ENCODE results near the gene PHKA2.

The PHKA2 gene

GRCh38 chrX:18927558-18927957 lies 56.4 kb downstream of the PHKA2 start:
- Histone ChIP-seq H3K27me3 (ENCODE audit: control insufficient read depth, insufficient read depth, low read length) (no peaks in the 10 kb centered on the region), H3K4me1 (ENCODE audit: control insufficient read depth, low read depth, low read length) (no peaks in the 10 kb centered on the region), H3K27ac (ENCODE audit: low read length) (no peak overlapping the region), H3K36me3 (ENCODE audit: control insufficient read depth, low read depth, low read length) (peaks cover 11% of the 10 kb centered on the region), H3K4me3 (ENCODE audit: low read length) (no peak overlapping the region), H3K9ac (ENCODE audit: low read length) (no peak overlapping the region), H3K9me3 (ENCODE audit: control insufficient read depth, low read depth, low read length) (peaks cover 3% of the 10 kb centered on the region)

- Histone ChIP-seq H3K4me3 (ENCODE audit: low read length) (no peak overlapping the region), H3K4me1 (ENCODE audit: control insufficient read depth, low read depth, low read length) (no peaks in the 10 kb centered on the region), H3K9ac (ENCODE audit: low read length) (no peak overlapping the region), H3K9me3 (ENCODE audit: control insufficient read depth, low read depth, low read length) (peaks cover 4% of the 10 kb centered on the region), H3K27me3 (ENCODE audit: control insufficient read depth, insufficient read depth, low read length) (no peaks in the 10 kb centered on the region), H3K27ac (ENCODE audit: low read length) (no peak overlapping the region), H3K36me3 (ENCODE audit: control insufficient read depth, low read depth, low read length) (peaks cover 11% of the 10 kb centered on the region)
Measured at GRCh38 chrX:18924507-18925088, 59.3 kb downstream of the PHKA2 start.

GRCh38 chrX:18920566-18920965 lies 63.3 kb downstream of the PHKA2 start:
- peaks cover 4% of the 10 kb centered on the region for H3K36me3 ChIP-seq (ENCODE audit: control insufficient read depth, low read depth, low read length)
- H3K27me3 ChIP-seq (ENCODE audit: control insufficient read depth, insufficient read depth, low read length): no peaks in the 10 kb centered on the region
- no peak overlapping the region for H3K27ac ChIP-seq (ENCODE audit: low read length)
- peaks cover 4% of the 10 kb centered on the region for H3K9me3 ChIP-seq (ENCODE audit: control insufficient read depth, low read depth, low read length)
- no peak overlapping the region for H3K4me3 ChIP-seq (ENCODE audit: low read length)
- H3K9ac ChIP-seq (ENCODE audit: low read length): no peak overlapping the region
- no peaks in the 10 kb centered on the region for H3K4me1 ChIP-seq (ENCODE audit: control insufficient read depth, low read depth, low read length)

GRCh38 chrX:18920079-18920478 lies 63.8 kb downstream of the PHKA2 start:
- H3K36me3 ChIP-seq (ENCODE audit: control insufficient read depth, low read depth, low read length): no peaks in the 10 kb centered on the region
- no peaks in the 10 kb centered on the region for H3K4me1 ChIP-seq (ENCODE audit: control insufficient read depth, low read depth, low read length)
- H3K9me3 ChIP-seq (ENCODE audit: control insufficient read depth, low read depth, low read length): peaks cover 4% of the 10 kb centered on the region
- H3K9ac ChIP-seq (ENCODE audit: low read length): no peak overlapping the region
- H3K4me3 ChIP-seq (ENCODE audit: low read length): no peak overlapping the region
- H3K27ac ChIP-seq (ENCODE audit: low read length): no peak overlapping the region
- no peaks in the 10 kb centered on the region for H3K27me3 ChIP-seq (ENCODE audit: control insufficient read depth, insufficient read depth, low read length)

GRCh38 chrX:18917831-18918230 lies 66.1 kb downstream of the PHKA2 start:
- Histone ChIP-seq H3K4me1 (ENCODE audit: control insufficient read depth, low read depth, low read length) (no peaks in the 10 kb centered on the region), H3K36me3 (ENCODE audit: control insufficient read depth, low read depth, low read length) (no peaks in the 10 kb centered on the region), H3K4me3 (ENCODE audit: low read length) (no peak overlapping the region), H3K27ac (ENCODE audit: low read length) (no peak overlapping the region), H3K27me3 (ENCODE audit: control insufficient read depth, insufficient read depth, low read length) (no peaks in the 10 kb centered on the region), H3K9ac (ENCODE audit: low read length) (no peak overlapping the region), H3K9me3 (ENCODE audit: control insufficient read depth, low read depth, low read length) (peaks cover 10% of the 10 kb centered on the region)

- no peak overlapping the region for H3K27ac ChIP-seq (ENCODE audit: low read length)
- H3K4me1 ChIP-seq (ENCODE audit: control insufficient read depth, low read depth, low read length): no peaks in the 10 kb centered on the region
- H3K36me3 ChIP-seq (ENCODE audit: control insufficient read depth, low read depth, low read length): peaks cover 23% of the 10 kb centered on the region
- no peaks in the 10 kb centered on the region for H3K27me3 ChIP-seq (ENCODE audit: control insufficient read depth, insufficient read depth, low read length)
- H3K9me3 ChIP-seq (ENCODE audit: control insufficient read depth, low read depth, low read length): peaks cover 19% of the 10 kb centered on the region
- H3K9ac ChIP-seq (ENCODE audit: low read length): no peak overlapping the region
- no peak overlapping the region for H3K4me3 ChIP-seq (ENCODE audit: low read length)
Measured at GRCh38 chrX:18906286-18906685, 77.6 kb downstream of the PHKA2 start.

- H3K4me1 ChIP-seq (ENCODE audit: control insufficient read depth, low read depth, low read length): no peaks in the 10 kb centered on the region
- H3K27ac ChIP-seq (ENCODE audit: low read length): no peak overlapping the region
- peaks cover 11% of the 10 kb centered on the region for H3K9me3 ChIP-seq (ENCODE audit: control insufficient read depth, low read depth, low read length)
- H3K36me3 ChIP-seq (ENCODE audit: control insufficient read depth, low read depth, low read length): peaks cover 8% of the 10 kb centered on the region
- H3K9ac ChIP-seq (ENCODE audit: low read length): no peak overlapping the region
- H3K4me3 ChIP-seq (ENCODE audit: low read length): no peak overlapping the region
- no peaks in the 10 kb centered on the region for H3K27me3 ChIP-seq (ENCODE audit: control insufficient read depth, insufficient read depth, low read length)
Measured at GRCh38 chrX:18900401-18900976, 83.4 kb downstream of the PHKA2 start.

- Histone ChIP-seq H3K4me3 (ENCODE audit: low read length) (no peak overlapping the region), H3K36me3 (ENCODE audit: control insufficient read depth, low read depth, low read length) (peaks cover 6% of the 10 kb centered on the region), H3K4me1 (ENCODE audit: control insufficient read depth, low read depth, low read length) (no peaks in the 10 kb centered on the region), H3K27ac (ENCODE audit: low read length) (no peak overlapping the region), H3K9ac (ENCODE audit: low read length) (no peak overlapping the region), H3K27me3 (ENCODE audit: control insufficient read depth, insufficient read depth, low read length) (no peaks in the 10 kb centered on the region), H3K9me3 (ENCODE audit: control insufficient read depth, low read depth, low read length) (peaks cover 9% of the 10 kb centered on the region)
Measured at GRCh38 chrX:18899796-18900380, 84.0 kb downstream of the PHKA2 start.

GRCh38 chrX:18898492-18898891 lies 85.4 kb downstream of the PHKA2 start:
- H3K9me3 ChIP-seq (ENCODE audit: control insufficient read depth, low read depth, low read length): peaks cover 9% of the 10 kb centered on the region
- no peak overlapping the region for H3K27ac ChIP-seq (ENCODE audit: low read length)
- H3K9ac ChIP-seq (ENCODE audit: low read length): no peak overlapping the region
- no peak overlapping the region for H3K4me3 ChIP-seq (ENCODE audit: low read length)
- H3K36me3 ChIP-seq (ENCODE audit: control insufficient read depth, low read depth, low read length): peaks cover 6% of the 10 kb centered on the region
- no peaks in the 10 kb centered on the region for H3K27me3 ChIP-seq (ENCODE audit: control insufficient read depth, insufficient read depth, low read length)
- no peaks in the 10 kb centered on the region for H3K4me1 ChIP-seq (ENCODE audit: control insufficient read depth, low read depth, low read length)

GRCh38 chrX:18898091-18898490 lies 85.8 kb downstream of the PHKA2 start:
- H3K27me3 ChIP-seq (ENCODE audit: control insufficient read depth, insufficient read depth, low read length): no peaks in the 10 kb centered on the region

GRCh38 chrX:18897611-18898010 lies 86.3 kb downstream of the PHKA2 start:
- peaks cover 6% of the 10 kb centered on the region for H3K36me3 ChIP-seq (ENCODE audit: control insufficient read depth, low read depth, low read length)

More at GRCh38 chrX:18898091-18898490, 85.8 kb downstream of the PHKA2 start:
- no peak overlapping the region for H3K27ac ChIP-seq (ENCODE audit: low read length)
- H3K9ac ChIP-seq (ENCODE audit: low read length): no peak overlapping the region
- peaks cover 6% of the 10 kb centered on the region for H3K36me3 ChIP-seq (ENCODE audit: control insufficient read depth, low read depth, low read length)
- H3K4me1 ChIP-seq (ENCODE audit: control insufficient read depth, low read depth, low read length): no peaks in the 10 kb centered on the region
- H3K4me3 ChIP-seq (ENCODE audit: low read length): no peak overlapping the region
- peaks cover 9% of the 10 kb centered on the region for H3K9me3 ChIP-seq (ENCODE audit: control insufficient read depth, low read depth, low read length)

More at GRCh38 chrX:18897611-18898010, 86.3 kb downstream of the PHKA2 start:
- Histone ChIP-seq H3K4me1 (ENCODE audit: control insufficient read depth, low read depth, low read length) (no peaks in the 10 kb centered on the region), H3K27me3 (ENCODE audit: control insufficient read depth, insufficient read depth, low read length) (no peaks in the 10 kb centered on the region), H3K9ac (ENCODE audit: low read length) (no peak overlapping the region), H3K9me3 (ENCODE audit: control insufficient read depth, low read depth, low read length) (peaks cover 9% of the 10 kb centered on the region), H3K4me3 (ENCODE audit: low read length) (no peak overlapping the region), H3K27ac (ENCODE audit: low read length) (no peak overlapping the region)

Data from iPS-18a (cell line).